CD14-positive monocyte (primary cell): ENCODE measurements around the gene MORC3. TPM values are rescaled to one million over a fixed set of nuclear protein-coding genes. Genes with fewer than 3 reads are reported as not detected.

Source experiments
- DNase-seq, 3 donors: peaks; one replicate each; pipeline ENCODE4 v3.0.0-alpha.2; 2011 to 2022
- H2AFZ ChIP-seq: 2 replicates; pipeline ENCODE4 v1.6.0; 2012; ENCODE audit warnings: mild to moderate bottlenecking, low read depth, low read length, inconsistent platforms; ENCODE audit not compliant: insufficient read depth, poor library complexity, severe bottlenecking
- H3K27ac ChIP-seq, 2 donors: 1 replicate in 1 of 2; 2 replicates in 1 of 2; pipeline ENCODE4 v1.5.1; 2012 to 2013; ENCODE audit warnings: low read length in 2 of 2, control low read depth in 1 of 2, inconsistent platforms in 1 of 2, low read depth in 1 of 2, mild to moderate bottlenecking in 1 of 2
- H3K27me3 ChIP-seq, 2 donors: one replicate each; pipeline versions ENCODE4 v1.6.0 to v1.6.1; 2011 to 2013; ENCODE audit warnings: low read length in 2 of 2; ENCODE audit not compliant: control insufficient read depth in 2 of 2, insufficient read depth in 2 of 2
- H3K36me3 ChIP-seq, 2 donors: replicated peaks in 1 of 2; 1 replicate in 1 of 2; 2 replicates in 1 of 2; pipeline versions ENCODE4 v1.5.1 to v1.6.1; 2012 to 2013; ENCODE audit warnings: low read length in 2 of 2, control low read depth in 1 of 2, inconsistent platforms in 1 of 2, mild to moderate bottlenecking in 1 of 2; ENCODE audit not compliant: insufficient read depth in 2 of 2, control insufficient read depth in 1 of 2
- H3K4me1 ChIP-seq, 2 donors: 1 replicate in 1 of 2; 2 replicates in 1 of 2; pipeline versions ENCODE4 v1.5.1 to v1.6.1; 2012 to 2013; ENCODE audit warnings: low read length in 2 of 2, control low read depth in 1 of 2, inconsistent platforms in 1 of 2, mild to moderate bottlenecking in 1 of 2, moderate library complexity in 1 of 2; ENCODE audit not compliant: insufficient read depth in 2 of 2, control insufficient read depth in 1 of 2
- H3K4me2 ChIP-seq: replicated peaks from 2 replicates; pipeline ENCODE3; 2012; ENCODE audit warnings: low read length, moderate library complexity, mild to moderate bottlenecking; ENCODE audit not compliant: poor library complexity, severe bottlenecking; ENCODE audit errors: extremely low read depth
- H3K4me3 ChIP-seq, 3 experiments: fragments of 200-600 bp in 1 of 3; sonication (generic) in 1 of 3; replicated peaks in 1 of 3; 1 replicate in 2 of 3; 2 replicates in 1 of 3; pipeline ENCODE4 v1.5.1; 2011 to 2013; ENCODE audit warnings: low read length in 3 of 3, mild to moderate bottlenecking in 3 of 3, control low read depth in 2 of 3, low read depth in 2 of 3, inconsistent platforms in 1 of 3, moderate library complexity in 1 of 3
- H3K79me2 ChIP-seq: 2 replicates; pipeline ENCODE4 v1.6.0; 2012; ENCODE audit warnings: mild to moderate bottlenecking, control low read depth, inconsistent platforms, low read length, moderate library complexity; ENCODE audit not compliant: insufficient read depth
- H3K9ac ChIP-seq: 2 replicates; pipeline ENCODE4 v1.6.0; 2017; ENCODE audit warnings: low read length, mild to moderate bottlenecking; ENCODE audit not compliant: insufficient read depth, poor library complexity, severe bottlenecking
- H3K9me3 ChIP-seq, 2 donors: replicated peaks in 1 of 2; 1 replicate in 1 of 2; 2 replicates in 1 of 2; pipeline versions ENCODE4 v1.5.1 to v1.6.1; 2012 to 2013; ENCODE audit warnings: low read length in 2 of 2, control low read depth in 1 of 2; ENCODE audit not compliant: control insufficient read depth in 1 of 2, insufficient read depth in 1 of 2
- H4K20me1 ChIP-seq: 2 replicates; pipeline ENCODE4 v1.6.0; 2012; ENCODE audit warnings: mild to moderate bottlenecking, low read length, control low read depth, moderate library complexity; ENCODE audit not compliant: insufficient read depth
- H3K27ac Mint-ChIP-seq, 7 donors: one replicate each; pipeline ENCODE4 v1.8.0; 2020; ENCODE audit warnings: mild to moderate bottlenecking in 7 of 7, mixed read lengths in 7 of 7, moderate library complexity in 6 of 7, inconsistent platforms in 2 of 7
- H3K27me3 Mint-ChIP-seq, 3 donors: one replicate each; pipeline ENCODE4 v1.8.0; 2021 to 2022; ENCODE audit warnings: low read depth in 3 of 3, mild to moderate bottlenecking in 3 of 3, mixed read lengths in 3 of 3, moderate library complexity in 3 of 3, inconsistent platforms in 1 of 3
- H3K36me3 Mint-ChIP-seq, 2 donors: one replicate each; pipeline ENCODE4 v1.8.0; 2020; ENCODE audit warnings: mixed read lengths in 2 of 2, inconsistent platforms in 1 of 2, mild to moderate bottlenecking in 1 of 2
- H3K4me1 Mint-ChIP-seq: one replicate; pipeline ENCODE4 v1.8.0; 2020; ENCODE audit warnings: mild to moderate bottlenecking, mixed read lengths
- H3K4me3 Mint-ChIP-seq, 2 donors: one replicate each; pipeline ENCODE4 v1.8.0; 2020; ENCODE audit warnings: mild to moderate bottlenecking in 2 of 2, mixed read lengths in 2 of 2, moderate library complexity in 1 of 2
- H3K9me3 Mint-ChIP-seq, 7 donors: one replicate each; pipeline ENCODE4 v1.8.0; 2020 to 2022; ENCODE audit warnings: mixed read lengths in 7 of 7, mild to moderate bottlenecking in 6 of 7, moderate library complexity in 6 of 7, inconsistent platforms in 2 of 7
- CTCF ChIP-seq: fragments of 200-600 bp; IDR thresholded peaks from one replicate; pipeline ENCODE4 v1.8.0; 2022; ENCODE audit warnings: antibody characterized with exemption, mild to moderate bottlenecking
- WGBS: methylation state at CpG from one replicate; pipeline ENCODE4 v1.1.5; 2013; ENCODE audit warnings: missing lambda C conversion rate; ENCODE audit not compliant: insufficient coverage; 5-methylcytosine and 5-hydroxymethylcytosine counted together
- intact Hi-C, 2 donors: fragments of 100-400 bp; cut with micrococcal nuclease; formaldehyde crosslinking; loops; one replicate each; pipeline versions ENCODE4 v1.15.0 to v1.15.1; 2023
- polyA plus RNA-seq, 3 donors: library from polyadenylated mRNA; depleted of rRNA in 1 of 3; unstranded in 2 of 3; stranded (reverse) in 1 of 3; fragments of 300-500 nt in 2 of 3; fragments of >200 nt in 1 of 3; fragmentation: Illumina TruSeq in 2 of 3; gene quantifications; 1 replicate in 2 of 3; 2 replicates in 1 of 3; pipeline ENCODE4 v1.2.3, GENCODE V29; 2012 to 2021

Gene MORC3
- polyA plus RNA-seq, 3 donors, result 16.3 to 27.6 (median 25.5) TPM

GRCh38 chr21:36384885-36385232, 64.9 kb downstream of the MORC3 start:
- Histone ChIP-seq H2AFZ (no peak overlapping the region), H3K4me1 (peaks cover 8 to 9% of the 10 kb centered on the region in 2 donors), H3K9ac (no peak overlapping the region), H3K36me3 (no peaks in the 10 kb centered on the region), H3K27me3 (no peaks in the 10 kb centered on the region), H3K27ac (no peak overlapping the region), H3K4me2 (peak overlapping the region; percentile 86), H4K20me1 (no peaks in the 10 kb centered on the region), H3K4me3 (peak overlapping the region in 1 of 3 experiments; percentile 77), H3K79me2 (no peaks in the 10 kb centered on the region), H3K9me3 (no peaks in the 10 kb centered on the region)
- Mint-ChIP-seq H3K36me3 (peaks cover 6 to 14% of the 10 kb centered on the region in 2 donors), H3K4me3 (no peak overlapping the region), H3K27ac (no peak overlapping the region), H3K27me3 (peaks cover 0 to 1% (median 0%) of the 10 kb centered on the region in 3 donors), H3K9me3 (peaks cover 0 to 1% (median 0%) of the 10 kb centered on the region in 7 donors), H3K4me1 (peaks cover 6% of the 10 kb centered on the region)
- intact Hi-C loops, result loop anchor here in 1 of 2 donors (10.0 kb wide), 1 partner anchor 1110 kb away; no protein-coding TSS in a partner anchor
- TF ChIP-seq CTCF, result no peak
- DNase-seq, result no peak
- WGBS, result 50% methylated on average over 3 of the region's 8 CpGs

GRCh38 chr21:36385233-36386030, 65.4 kb downstream of the MORC3 start, which contains the start of gene CHAF1B:
Gene CHAF1B, plus strand, starts transcription at chr21:36385392. Its CDS starts 745 bp downstream, at chr21:36386137.
- Histone ChIP-seq H3K9me3 (no peaks in the 10 kb centered on the region), H3K79me2 (no peaks in the 10 kb centered on the region), H3K9ac (peak within 1 kb of the TSS; percentile 63), H3K4me1 (peaks cover 8 to 9% of the 10 kb centered on the region in 2 donors), H3K27me3 (no peaks in the 10 kb centered on the region), H3K4me3 (peak within 1 kb of the TSS; percentile 23 to 77 (median 57)), H3K27ac (no peak within 1 kb of the TSS), H3K4me2 (peak within 1 kb of the TSS; percentile 86), H4K20me1 (no peaks in the 10 kb centered on the region), H3K36me3 (no peaks in the 10 kb centered on the region), H2AFZ (peak within 1 kb of the TSS; percentile 93)
- TF ChIP-seq CTCF, result no peak
- Mint-ChIP-seq H3K9me3 (peaks cover 0 to 1% (median 0%) of the 10 kb centered on the region in 7 donors), H3K27ac (peak within 1 kb of the TSS in 1 of 7 donors; percentile 80), H3K27me3 (peaks cover 0 to 1% (median 0%) of the 10 kb centered on the region in 3 donors), H3K4me1 (peaks cover 6% of the 10 kb centered on the region), H3K36me3 (peaks cover 2 to 14% of the 10 kb centered on the region in 2 donors), H3K4me3 (peak within 1 kb of the TSS; percentile 68 to 80)
- WGBS, result 2% methylated on average over 73 of the region's 77 CpGs
- intact Hi-C loops, result loop anchor here in 1 of 2 donors (10.0 kb wide), 1 partner anchor 1109 kb away; no protein-coding TSS in a partner anchor
- peak; percentile 56 to 74 (median 69) for DNase-seq
